Measurements from ENCODE around the gene PDCD1. TPM values are rescaled to one million over a fixed set of nuclear protein-coding genes. Genes with fewer than 3 reads are reported as not detected.

PDCD1 gene
- total and polyA plus RNA-seq, 2 experiments from 2014 or later, result 0.44 TPM; not detected in 1

GRCh38 chr2:241865416-241865956, 6.8 kb upstream of the PDCD1 start:
- DNase-seq (ENCODE audit: low spot score), result no peak
- WGBS (ENCODE audit: low lambda C conversion rate, missing lambda C conversion rate), result 95% methylated on average over 2 of the region's 3 CpGs
- no peak overlapping the region for H3K27ac ChIP-seq
- peaks cover 5% of the 10 kb centered on the region for H3K4me1 ChIP-seq (ENCODE audit: insufficient read depth)
- no peaks in the 10 kb centered on the region for H3K79me2 ChIP-seq
- H2AFZ ChIP-seq, result no peak overlapping the region
- H4K20me1 ChIP-seq (ENCODE audit: insufficient read depth, poor library complexity, severe bottlenecking), result no peaks in the 10 kb centered on the region
- H3K4me2 ChIP-seq, result no peak overlapping the region
- no peaks in the 10 kb centered on the region for H3K27me3 ChIP-seq
- TF ChIP-seq EZH2 (IDR thresholded peaks at IDR 0.05; ENCODE audit: borderline replicate concordance) (no peak), EZH2phosphoT487 (IDR thresholded peaks at IDR 0.05; ENCODE audit: low read depth, severe bottlenecking, unreplicated experiment) (no peak), CTCF (IDR thresholded peaks at IDR 0.05; ENCODE audit: poor library complexity) (no peak)
- H3K36me3 ChIP-seq (replicated peaks; ENCODE audit: insufficient read depth, low read depth), result no peaks in the 10 kb centered on the region
- H3K9me2 ChIP-seq (replicated peaks; ENCODE audit: insufficient read depth), result no peaks in the 10 kb centered on the region
- H3K4me3 ChIP-seq, result no peak overlapping the region
- H3K9me3 ChIP-seq (ENCODE audit: low read depth), result no peaks in the 10 kb centered on the region

GRCh38 chr2:241864850-241865213, 6.1 kb upstream of the PDCD1 start:
- Histone ChIP-seq H3K27me3 (no peaks in the 10 kb centered on the region), H3K9me2 (replicated peaks; ENCODE audit: insufficient read depth) (no peaks in the 10 kb centered on the region), H3K79me2 (no peaks in the 10 kb centered on the region), H3K36me3 (replicated peaks; ENCODE audit: insufficient read depth, low read depth) (no peaks in the 10 kb centered on the region), H2AFZ (no peak overlapping the region), H3K9me3 (ENCODE audit: low read depth) (no peaks in the 10 kb centered on the region), H3K27ac (no peak overlapping the region), H3K4me2 (no peak overlapping the region), H3K4me1 (ENCODE audit: insufficient read depth) (peaks cover 5% of the 10 kb centered on the region), H4K20me1 (ENCODE audit: insufficient read depth, poor library complexity, severe bottlenecking) (no peaks in the 10 kb centered on the region), H3K4me3 (no peak overlapping the region)
- TF ChIP-seq EZH2 (IDR thresholded peaks at IDR 0.05; ENCODE audit: borderline replicate concordance), result no peak
- no peak for TF ChIP-seq CTCF (IDR thresholded peaks at IDR 0.05; ENCODE audit: poor library complexity)
- TF ChIP-seq EZH2phosphoT487 (IDR thresholded peaks at IDR 0.05; ENCODE audit: low read depth, severe bottlenecking, unreplicated experiment), result no peak
- DNase-seq (ENCODE audit: low spot score), result no peak
- 97% methylated on average over 5 of the region's 5 CpGs for WGBS (ENCODE audit: low lambda C conversion rate, missing lambda C conversion rate)

- peaks cover 7% of the 10 kb centered on the region for H3K4me1 ChIP-seq (ENCODE audit: insufficient read depth)
- no peak overlapping the region for H3K27ac ChIP-seq
- 94% methylated on average over 1 of the region's 2 CpGs for WGBS (ENCODE audit: low lambda C conversion rate, missing lambda C conversion rate)
- H2AFZ ChIP-seq, result no peak overlapping the region
- H3K9me2 ChIP-seq (replicated peaks; ENCODE audit: insufficient read depth), result no peaks in the 10 kb centered on the region
- no peaks in the 10 kb centered on the region for H4K20me1 ChIP-seq (ENCODE audit: insufficient read depth, poor library complexity, severe bottlenecking)
- TF ChIP-seq CTCF (IDR thresholded peaks at IDR 0.05; ENCODE audit: poor library complexity), result no peak
- no peak for TF ChIP-seq EZH2 (IDR thresholded peaks at IDR 0.05; ENCODE audit: borderline replicate concordance)
- TF ChIP-seq EZH2phosphoT487 (IDR thresholded peaks at IDR 0.05; ENCODE audit: low read depth, severe bottlenecking, unreplicated experiment), result no peak
- H3K4me2 ChIP-seq, result no peak overlapping the region
- H3K27me3 ChIP-seq, result no peaks in the 10 kb centered on the region
- DNase-seq (ENCODE audit: low spot score), result no peak
- H3K4me3 ChIP-seq, result no peak overlapping the region
- no peaks in the 10 kb centered on the region for H3K9me3 ChIP-seq (ENCODE audit: low read depth)
- H3K79me2 ChIP-seq, result no peaks in the 10 kb centered on the region
- H3K36me3 ChIP-seq (replicated peaks; ENCODE audit: insufficient read depth, low read depth), result no peaks in the 10 kb centered on the region
Measured at GRCh38 chr2:241864168-241864849, 5.6 kb upstream of the PDCD1 start.
